Esophagus squamous epithelium (tissue), 4 donors: ENCODE measurements around the gene AKT2.

Experiments
- POLR2A ChIP-seq, 4 donors: fragments of 450-650 bp; IDR thresholded peaks; one replicate each; pipeline ENCODE4 v1.6.1; 2017; ENCODE audit warnings: antibody characterized with exemption in 4 of 4, mild to moderate bottlenecking in 4 of 4, moderate library complexity in 3 of 4
- TF ChIP-seq, protein P1 (sequence below), 6 experiments: fragments of 450-650 bp in 4 of 6; fragments of 200-600 bp in 2 of 6; sonication (generic) in 2 of 6; IDR thresholded peaks; one replicate each; pipeline ENCODE4 v1.5.1; 2016 to 2019; ENCODE audit warnings: antibody characterized with exemption in 6 of 6, mild to moderate bottlenecking in 4 of 6, moderate library complexity in 4 of 6

GRCh38 chr19:40224342-40225150, 60.6 kb downstream of the AKT2 start:
- TF ChIP-seq, protein P1, sequence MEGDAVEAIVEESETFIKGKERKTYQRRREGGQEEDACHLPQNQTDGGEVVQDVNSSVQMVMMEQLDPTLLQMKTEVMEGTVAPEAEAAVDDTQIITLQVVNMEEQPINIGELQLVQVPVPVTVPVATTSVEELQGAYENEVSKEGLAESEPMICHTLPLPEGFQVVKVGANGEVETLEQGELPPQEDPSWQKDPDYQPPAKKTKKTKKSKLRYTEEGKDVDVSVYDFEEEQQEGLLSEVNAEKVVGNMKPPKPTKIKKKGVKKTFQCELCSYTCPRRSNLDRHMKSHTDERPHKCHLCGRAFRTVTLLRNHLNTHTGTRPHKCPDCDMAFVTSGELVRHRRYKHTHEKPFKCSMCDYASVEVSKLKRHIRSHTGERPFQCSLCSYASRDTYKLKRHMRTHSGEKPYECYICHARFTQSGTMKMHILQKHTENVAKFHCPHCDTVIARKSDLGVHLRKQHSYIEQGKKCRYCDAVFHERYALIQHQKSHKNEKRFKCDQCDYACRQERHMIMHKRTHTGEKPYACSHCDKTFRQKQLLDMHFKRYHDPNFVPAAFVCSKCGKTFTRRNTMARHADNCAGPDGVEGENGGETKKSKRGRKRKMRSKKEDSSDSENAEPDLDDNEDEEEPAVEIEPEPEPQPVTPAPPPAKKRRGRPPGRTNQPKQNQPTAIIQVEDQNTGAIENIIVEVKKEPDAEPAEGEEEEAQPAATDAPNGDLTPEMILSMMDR (IDR thresholded peaks at IDR 0.05): no peak
- no peak for TF ChIP-seq POLR2A (IDR thresholded peaks at IDR 0.05)
